Stimulated activated naive CD8-positive, alpha-beta T cell treated with anti-CD3 and anti-CD28 coated beads, Interleukin-15, Interleukin-2, amounts not matched to agents 100 ng/mL and 50 ng/mL, for 24 hours (primary cell): ENCODE data around the gene NDUFB8.

Source experiments
- H3K27ac Mint-ChIP-seq: one replicate; pipeline ENCODE4 v1.8.0; 2021; ENCODE audit warnings: mild to moderate bottlenecking, mixed read lengths
- H3K27me3 Mint-ChIP-seq: one replicate; pipeline ENCODE4 v1.8.0; 2021; ENCODE audit warnings: mixed read lengths
- H3K36me3 Mint-ChIP-seq: one replicate; pipeline ENCODE4 v1.8.0; 2021; ENCODE audit warnings: low read depth, mixed read lengths
- H3K4me1 Mint-ChIP-seq: one replicate; pipeline ENCODE4 v1.8.0; 2021; ENCODE audit warnings: low read depth, mixed read lengths
- H3K4me3 Mint-ChIP-seq: one replicate; pipeline ENCODE4 v1.8.0; 2021; ENCODE audit warnings: mild to moderate bottlenecking, mixed read lengths
- H3K9me3 Mint-ChIP-seq: one replicate; pipeline ENCODE4 v1.8.0; 2021; ENCODE audit warnings: mixed read lengths

Gene NDUFB8

GRCh38 chr10:100524206-100524605, 5.5 kb downstream of the NDUFB8 start:
- Mint-ChIP-seq H3K4me3 (no peak overlapping the region), H3K27ac (no peak overlapping the region), H3K36me3 (peaks cover 53% of the 10 kb centered on the region), H3K4me1 (peaks cover 25% of the 10 kb centered on the region), H3K27me3 (no peaks in the 10 kb centered on the region), H3K9me3 (no peaks in the 10 kb centered on the region)

GRCh38 chr10:100522945-100523344, 6.7 kb downstream of the NDUFB8 start:
- no peaks in the 10 kb centered on the region for H3K27me3 Mint-ChIP-seq
- peaks cover 26% of the 10 kb centered on the region for H3K4me1 Mint-ChIP-seq
- no peaks in the 10 kb centered on the region for H3K9me3 Mint-ChIP-seq
- no peak overlapping the region for H3K27ac Mint-ChIP-seq
- H3K4me3 Mint-ChIP-seq, result no peak overlapping the region
- H3K36me3 Mint-ChIP-seq, result peaks cover 46% of the 10 kb centered on the region

GRCh38 chr10:100522107-100522801, 7.4 kb downstream of the NDUFB8 start:
- Mint-ChIP-seq H3K27me3 (no peaks in the 10 kb centered on the region), H3K9me3 (no peaks in the 10 kb centered on the region), H3K36me3 (peaks cover 46% of the 10 kb centered on the region), H3K4me1 (peaks cover 20% of the 10 kb centered on the region), H3K27ac (no peak overlapping the region), H3K4me3 (no peak overlapping the region)

GRCh38 chr10:100520811-100521210, 8.9 kb downstream of the NDUFB8 start:
- Mint-ChIP-seq H3K27me3 (no peaks in the 10 kb centered on the region), H3K4me3 (no peak overlapping the region), H3K36me3 (peaks cover 40% of the 10 kb centered on the region), H3K9me3 (no peaks in the 10 kb centered on the region), H3K4me1 (peaks cover 11% of the 10 kb centered on the region), H3K27ac (no peak overlapping the region)

GRCh38 chr10:100519311-100520051, 10.2 kb downstream of the NDUFB8 start, which contains the start of gene SEC31B:
TSS of gene SEC31B (minus strand) at chr10:100519861. CDS start at chr10:100516952, 2,909 bp downstream.
- peaks cover 30% of the 10 kb centered on the region for H3K36me3 Mint-ChIP-seq
- H3K9me3 Mint-ChIP-seq, result no peaks in the 10 kb centered on the region
- no peak within 1 kb of the TSS for H3K27ac Mint-ChIP-seq
- H3K27me3 Mint-ChIP-seq, result no peaks in the 10 kb centered on the region
- peaks cover 11% of the 10 kb centered on the region for H3K4me1 Mint-ChIP-seq
- H3K4me3 Mint-ChIP-seq, result no peak within 1 kb of the TSS

- Mint-ChIP-seq H3K27ac (no peak overlapping the region), H3K36me3 (peaks cover 33% of the 10 kb centered on the region), H3K9me3 (no peaks in the 10 kb centered on the region), H3K4me1 (peaks cover 11% of the 10 kb centered on the region), H3K4me3 (no peak overlapping the region), H3K27me3 (no peaks in the 10 kb centered on the region)
Observed at GRCh38 chr10:100518761-100519241, 10.9 kb downstream of the NDUFB8 start.

GRCh38 chr10:100516847-100517246, 12.8 kb downstream of the NDUFB8 start:
- Mint-ChIP-seq H3K4me3 (no peak overlapping the region), H3K27ac (no peak overlapping the region)

GRCh38 chr10:100515612-100516011, 14.1 kb downstream of the NDUFB8 start:
- H3K27ac Mint-ChIP-seq, result no peak overlapping the region
- peaks cover 31% of the 10 kb centered on the region for H3K4me1 Mint-ChIP-seq
- no peaks in the 10 kb centered on the region for H3K9me3 Mint-ChIP-seq
- no peaks in the 10 kb centered on the region for H3K27me3 Mint-ChIP-seq
- peaks cover 29% of the 10 kb centered on the region for H3K36me3 Mint-ChIP-seq
- H3K4me3 Mint-ChIP-seq, result no peak overlapping the region

More at GRCh38 chr10:100516847-100517246, 12.8 kb downstream of the NDUFB8 start:
- peaks cover 19% of the 10 kb centered on the region for H3K4me1 Mint-ChIP-seq
- H3K9me3 Mint-ChIP-seq, result no peaks in the 10 kb centered on the region
- peaks cover 26% of the 10 kb centered on the region for H3K36me3 Mint-ChIP-seq
- no peaks in the 10 kb centered on the region for H3K27me3 Mint-ChIP-seq

- no peaks in the 10 kb centered on the region for H3K27me3 Mint-ChIP-seq
- peaks cover 30% of the 10 kb centered on the region for H3K36me3 Mint-ChIP-seq
- no peak overlapping the region for H3K4me3 Mint-ChIP-seq
- peak overlapping the region; percentile 71 for H3K27ac Mint-ChIP-seq
- H3K4me1 Mint-ChIP-seq, result peaks cover 69% of the 10 kb centered on the region
- H3K9me3 Mint-ChIP-seq, result no peaks in the 10 kb centered on the region
Observed at GRCh38 chr10:100510533-100511308, 18.9 kb downstream of the NDUFB8 start.

- H3K27me3 Mint-ChIP-seq, result no peaks in the 10 kb centered on the region
- peak overlapping the region; percentile 54 for H3K4me3 Mint-ChIP-seq
- peak overlapping the region; percentile 88 for H3K27ac Mint-ChIP-seq
- H3K36me3 Mint-ChIP-seq, result peaks cover 39% of the 10 kb centered on the region
- peaks cover 71% of the 10 kb centered on the region for H3K4me1 Mint-ChIP-seq
- no peaks in the 10 kb centered on the region for H3K9me3 Mint-ChIP-seq
Observed at GRCh38 chr10:100509241-100509840, 20.3 kb downstream of the NDUFB8 start.

- H3K27ac Mint-ChIP-seq, result peak overlapping the region; percentile 88
- H3K4me1 Mint-ChIP-seq, result peaks cover 71% of the 10 kb centered on the region
- no peaks in the 10 kb centered on the region for H3K27me3 Mint-ChIP-seq
- H3K36me3 Mint-ChIP-seq, result peaks cover 36% of the 10 kb centered on the region
- H3K9me3 Mint-ChIP-seq, result no peaks in the 10 kb centered on the region
- peak overlapping the region; percentile 54 for H3K4me3 Mint-ChIP-seq
Observed at GRCh38 chr10:100508691-100509150, 20.9 kb downstream of the NDUFB8 start.

GRCh38 chr10:100508266-100508665, 21.4 kb downstream of the NDUFB8 start:
- H3K4me1 Mint-ChIP-seq, result peaks cover 71% of the 10 kb centered on the region
- H3K27ac Mint-ChIP-seq, result peak overlapping the region; percentile 88
- peak overlapping the region; percentile 54 for H3K4me3 Mint-ChIP-seq
- no peaks in the 10 kb centered on the region for H3K9me3 Mint-ChIP-seq
- peaks cover 36% of the 10 kb centered on the region for H3K36me3 Mint-ChIP-seq
- H3K27me3 Mint-ChIP-seq, result no peaks in the 10 kb centered on the region

GRCh38 chr10:100507357-100507732, 22.3 kb downstream of the NDUFB8 start:
- Mint-ChIP-seq H3K36me3 (peaks cover 35% of the 10 kb centered on the region), H3K27me3 (no peaks in the 10 kb centered on the region), H3K27ac (no peak overlapping the region), H3K9me3 (no peaks in the 10 kb centered on the region), H3K4me3 (no peak overlapping the region), H3K4me1 (peaks cover 68% of the 10 kb centered on the region)

GRCh38 chr10:100506596-100507356, 22.9 kb downstream of the NDUFB8 start:
- no peak overlapping the region for H3K4me3 Mint-ChIP-seq
- H3K27ac Mint-ChIP-seq, result peak overlapping the region; percentile 86
- H3K9me3 Mint-ChIP-seq, result no peaks in the 10 kb centered on the region
- peaks cover 36% of the 10 kb centered on the region for H3K36me3 Mint-ChIP-seq
- H3K27me3 Mint-ChIP-seq, result no peaks in the 10 kb centered on the region
- H3K4me1 Mint-ChIP-seq, result peaks cover 62% of the 10 kb centered on the region
